K562 (cell line): Measurements from ENCODE around the gene ARRDC5. TPM values are rescaled to one million over a fixed set of nuclear protein-coding genes. Genes with fewer than 3 reads are reported as not detected.
A peak's percentile ranks its signal among the peaks of the same experiment; 100 is the strongest.

Experiments
- CEBPG ChIP-seq, 3 experiments: fragments of 200-800 bp in 1 of 3; sonication (Bioruptor generic) in 1 of 3; sonication (generic) in 1 of 3; formaldehyde crosslinking in 1 of 3; IDR thresholded peaks in 2 of 3; conservative IDR thresholded peaks in 1 of 3; 2 replicates each; pipeline versions ENCODE4 v1.6.1 to v1.8.0; 2016 to 2022; ENCODE audit warnings: missing compliant biosample characterization in 2 of 3, missing genetic modification characterization in 2 of 3, mild to moderate bottlenecking in 1 of 3, missing genetic modification reagents in 1 of 3
- CXXC5 ChIP-seq: fragments of 250-450 bp; sonication (Bioruptor Pico); IDR thresholded peaks from 2 replicates; pipeline ENCODE4 v1.8.0; 2022; ENCODE audit warnings: inconsistent platforms, mild to moderate bottlenecking, moderate library complexity
- ELF4 ChIP-seq: fragments of 450-650 bp; formaldehyde crosslinking; IDR thresholded peaks from 2 replicates; pipeline ENCODE4 v1.4.0; 2022; ENCODE audit warnings: missing genetic modification characterization
- GTF2B ChIP-seq: IDR thresholded peaks from 2 replicates; pipeline ENCODE4 v1.6.1; 2011; ENCODE audit not compliant: insufficient read length; ENCODE audit errors: extremely low read depth
- HES1 ChIP-seq: fragments of 450-650 bp; IDR thresholded peaks from 2 replicates; pipeline ENCODE4 v1.6.1; 2016; ENCODE audit warnings: low read depth, mild to moderate bottlenecking, moderate library complexity
- LEF1 ChIP-seq: fragments of 450-650 bp; IDR thresholded peaks from 2 replicates; pipeline ENCODE4 v1.6.1; 2016; ENCODE audit warnings: mild to moderate bottlenecking
- NFATC3 ChIP-seq: fragments of 450-650 bp; IDR thresholded peaks from 2 replicates; pipeline ENCODE4 v1.6.1; 2017; ENCODE audit warnings: mild to moderate bottlenecking
- PHF8 ChIP-seq: fragments of 200-600 bp; sonication (generic); IDR thresholded peaks from 2 replicates; pipeline ENCODE4 v1.6.1; 2012; ENCODE audit warnings: mixed run types, mild to moderate bottlenecking, inconsistent platforms, low read length, moderate library complexity, borderline replicate concordance
- TFAP4 ChIP-seq: sonication (generic); formaldehyde crosslinking; IDR thresholded peaks from 2 replicates; pipeline ENCODE4 v1.8.0; 2022; ENCODE audit warnings: missing genetic modification reagents, mild to moderate bottlenecking, moderate library complexity, borderline replicate concordance
- ZNF175 ChIP-seq: fragments of 200-800 bp; sonication (Bioruptor generic); IDR thresholded peaks from 2 replicates; pipeline ENCODE4 v1.6.1; 2016; ENCODE audit warnings: low read depth, mild to moderate bottlenecking, missing genetic modification characterization, missing compliant biosample characterization
- ZNF263 ChIP-seq: sonication (generic); formaldehyde crosslinking; IDR thresholded peaks from 2 replicates; pipeline ENCODE4 v1.8.0; 2022; ENCODE audit warnings: mild to moderate bottlenecking, missing genetic modification reagents, borderline replicate concordance
- ZNF395 ChIP-seq: fragments of 200-800 bp; sonication (Bioruptor generic); IDR thresholded peaks from 2 replicates; pipeline ENCODE4 v1.6.1; 2017; ENCODE audit warnings: missing genetic modification characterization, missing compliant biosample characterization
- ZNF41 ChIP-seq: fragments of 250-450 bp; sonication (Bioruptor Pico); conservative IDR thresholded peaks from 2 replicates; pipeline ENCODE4 v1.4.0; 2020; ENCODE audit warnings: mild to moderate bottlenecking
- ZNF512 ChIP-seq: IDR thresholded peaks from 2 replicates; pipeline ENCODE4 v1.6.1; 2016; ENCODE audit warnings: missing genetic modification characterization, missing compliant biosample characterization
- ZNF592 ChIP-seq: fragments of 450-650 bp; IDR thresholded peaks from 2 replicates; pipeline ENCODE4 v1.6.1; 2017; ENCODE audit warnings: antibody characterized with exemption, mild to moderate bottlenecking
- polyA plus RNA-seq, 8 experiments: library from polyadenylated mRNA; depleted of rRNA in 4 of 8; stranded (reverse) in 5 of 8; unstranded in 3 of 8; fragments of >200 nt; fragmentation: Nextera tagmentation in 2 of 8; fragmentation: Illumina TruSeq in 1 of 8; extraction: Ambion mirVana in 2 of 8; extraction: Trizol in 1 of 8; gene quantifications; 2 replicates each; pipeline versions ENCODE4 v1.2.1 to v1.2.3, GENCODE V29; 2011 to 2014; ENCODE audit warnings: inconsistent platforms in 1 of 8, missing spikeins in 1 of 8
- total RNA-seq, 7 experiments: library from RNA; depleted of rRNA in 6 of 7; stranded (reverse); fragments of >200 nt in 6 of 7; fragmentation: Illumina TruSeq in 2 of 7; extraction: Trizol in 2 of 7; gene quantifications; 2 replicates each; pipeline versions ENCODE4 v1.2.1 to v1.2.3, GENCODE V29; 2011 to 2021; ENCODE audit warnings: low replicate concordance in 1 of 7

ARRDC5 gene
- total and polyA plus RNA-seq, 9 of the 15 experiments (the other 6 are each of a cell fraction or from before 2014, with no cell fraction given): not detected

GRCh38 chr19:4910594-4911281, 8.0 kb upstream of the ARRDC5 start (continued):
- TF ChIP-seq NFATC3: no peak; the same call in 1 of the 2 replicates
- TF ChIP-seq ZNF175 (CRISPR knock-in tag): no peak
- peak; percentile 44; the same call in 1 of the 2 replicates for TF ChIP-seq ZNF592
- TF ChIP-seq CXXC5: no peak; the same call in 1 of the 2 replicates
- no peak for TF ChIP-seq CEBPG (CRISPR knock-in tag; IDR thresholded peaks at IDR 0.05)
- TF ChIP-seq CEBPG (tag; conservative IDR thresholded peaks at IDR 0.05 in 1 of 2, IDR thresholded peaks at IDR 0.05 in 1 of 2): no peak
- peak; percentile 62 for TF ChIP-seq ZNF263 (CRISPR knock-in tag)
- no peak for TF ChIP-seq ZNF512 (tag)
- no peak; the same call in 1 of the 2 replicates for TF ChIP-seq PHF8
- TF ChIP-seq ZNF395 (CRISPR knock-in tag): no peak
- no peak for TF ChIP-seq ELF4 (CRISPR knock-in tag)
- TF ChIP-seq TFAP4: no peak
- TF ChIP-seq LEF1: no peak
- TF ChIP-seq HES1: no peak
- no peak for TF ChIP-seq GTF2B
- no peak for TF ChIP-seq ZNF41 (CRISPR knock-in tag)
